Spleen (tissue), 7 donors: ENCODE data around the gene NUP214.

ENCODE experiments used
- CTCF ChIP-seq, 11 experiments: fragments of 200-600 bp in 7 of 11; fragments of 450-650 bp in 4 of 11; sonication (generic) in 4 of 11; IDR thresholded peaks in 8 of 11; conservative IDR thresholded peaks in 3 of 11; 1 replicate in 7 of 11; 2 replicates in 4 of 11; pipeline versions ENCODE4 v1.4.0 to v1.8.0; 2016 to 2021; ENCODE audit warnings: antibody characterized with exemption in 11 of 11, inconsistent platforms in 4 of 11, mild to moderate bottlenecking in 1 of 11
- POLR2A ChIP-seq, 3 donors: fragments of 450-650 bp; IDR thresholded peaks; one replicate each; pipeline ENCODE4 v1.5.1; 2017; ENCODE audit warnings: antibody characterized with exemption in 3 of 3, mild to moderate bottlenecking in 1 of 3
- POLR2AphosphoS5 ChIP-seq, 3 donors: sonication (generic); formaldehyde crosslinking; IDR thresholded peaks; one replicate each; pipeline ENCODE4 v1.5.1; 2017; ENCODE audit warnings: antibody characterized with exemption in 3 of 3
- donor health status: DM: no; HTN: no; CAD: no; lungs with moderate emphysema.
- donor health status: DM: no; HTN: no; CAD: no.
- donor health status: DM: no; HTN: no; CAD: no.

GRCh38 chr9:131179561-131180219 lies 54.3 kb downstream of the NUP214 start:
- TF ChIP-seq POLR2A (IDR thresholded peaks at IDR 0.05), result no peak
- TF ChIP-seq CTCF (IDR thresholded peaks at IDR 0.05 in 8 of 11, conservative IDR thresholded peaks at IDR 0.05 in 3 of 11), result no peak
- TF ChIP-seq POLR2AphosphoS5 (IDR thresholded peaks at IDR 0.05), result no peak
